Measurements from ENCODE around the gene NAALADL1. TPM values are rescaled to one million over a fixed set of nuclear protein-coding genes. Genes with fewer than 3 reads are reported as not detected.
"Not testable (repeated sequence)": the region's sequence is repeated elsewhere in the genome, so short reads cannot be mapped to it uniquely, and the experiment has no call there.

The NAALADL1 gene
- polyA plus RNA-seq, 4 donors, result 26.5 to 436 (median 104) TPM

DNA sequence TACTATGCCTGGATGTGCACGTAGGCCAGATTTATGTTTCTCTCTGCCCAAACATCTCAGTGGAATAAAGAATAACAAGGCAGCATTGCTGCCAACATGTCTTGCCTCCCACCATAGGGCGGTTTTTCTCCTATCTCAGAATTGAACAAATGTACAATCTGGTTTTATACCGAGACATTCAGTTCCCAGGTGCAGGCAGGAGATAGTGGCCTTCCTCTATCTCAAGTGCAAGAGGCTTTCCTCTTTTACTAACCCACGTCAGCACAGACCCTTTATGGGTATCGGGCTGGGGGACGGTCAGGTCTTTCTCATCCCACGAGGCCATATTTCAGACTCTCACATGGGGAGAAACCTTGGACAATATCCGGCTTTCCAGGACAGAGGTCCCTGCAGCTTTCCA is 34.9 kb downstream of the NAALADL1 start:
- FAIRE-seq; DNase-seq; H3K9me3 ChIP-seq (ENCODE audit: control insufficient read depth in 2 of 2, insufficient read depth in 1 of 2, low read depth in 1 of 2, low read length in 1 of 2); H3K27me3 ChIP-seq (ENCODE audit: control insufficient read depth in 3 of 3, insufficient read depth in 3 of 3, low read length in 3 of 3); H3K4me3 ChIP-seq (ENCODE audit: low read depth in 1 of 3, low read length in 3 of 3): not testable (repeated sequence)
- WGBS, 3 donors, result 63 to 76% (median 66%) methylated on average over 8 of the region's 8 CpGs
- Histone ChIP-seq H3K36me3 (ENCODE audit: control insufficient read depth in 3 of 3, insufficient read depth in 2 of 3, low read depth in 1 of 3, low read length in 3 of 3) (peaks cover 0 to 35% (median 0%) of the 10 kb centered on the region in 3 donors), H3K27ac (ENCODE audit: low read depth in 1 of 3, low read length in 2 of 3) (peak overlapping the region in 1 of 3 donors; percentile 36), H3K4me1 (ENCODE audit: control insufficient read depth in 3 of 3, insufficient read depth in 2 of 3, low read depth in 1 of 3, low read length in 2 of 3) (peaks cover 0 to 24% (median 2%) of the 10 kb centered on the region in 3 donors)

GRCh38 chr11:65021509-65021908 is 36.8 kb downstream of the NAALADL1 start:
- H3K4me3 ChIP-seq (ENCODE audit: low read depth in 1 of 3, low read length in 3 of 3), result no peak overlapping the region
- WGBS, 3 donors, result 92 to 98% (median 94%) methylated on average over 8 to 11 of the region's 11 CpGs

GRCh38 chr11:65021003-65021402 is 37.4 kb downstream of the NAALADL1 start:
- DNase-seq (no peak), FAIRE-seq (no peak)
- no peaks in the 10 kb centered on the region for H3K27me3 ChIP-seq (ENCODE audit: control insufficient read depth in 3 of 3, insufficient read depth in 3 of 3, low read length in 3 of 3)
- H3K4me3 ChIP-seq (ENCODE audit: low read depth in 1 of 3, low read length in 3 of 3), result no peak overlapping the region
- H3K9me3 ChIP-seq (ENCODE audit: control insufficient read depth in 2 of 2, insufficient read depth in 1 of 2, low read depth in 1 of 2, low read length in 1 of 2), result no peaks in the 10 kb centered on the region
- no peak overlapping the region for H3K27ac ChIP-seq (ENCODE audit: low read depth in 1 of 3, low read length in 2 of 3)
- H3K4me1 ChIP-seq (ENCODE audit: control insufficient read depth in 3 of 3, insufficient read depth in 2 of 3, low read depth in 1 of 3, low read length in 2 of 3), result peaks cover 0 to 18% (median 0%) of the 10 kb centered on the region in 3 donors
- peaks cover 0 to 53% (median 2%) of the 10 kb centered on the region in 3 donors for H3K36me3 ChIP-seq (ENCODE audit: control insufficient read depth in 3 of 3, insufficient read depth in 2 of 3, low read depth in 1 of 3, low read length in 3 of 3)
- 67 to 85% (median 80%) methylated on average over 3 of the region's 3 CpGs for WGBS, 3 donors

More at GRCh38 chr11:65021509-65021908, 36.8 kb downstream of the NAALADL1 start:
- Histone ChIP-seq H3K36me3 (ENCODE audit: control insufficient read depth in 3 of 3, insufficient read depth in 2 of 3, low read depth in 1 of 3, low read length in 3 of 3) (peaks cover 0 to 50% (median 2%) of the 10 kb centered on the region in 3 donors), H3K27ac (ENCODE audit: low read depth in 1 of 3, low read length in 2 of 3) (no peak overlapping the region), H3K4me1 (ENCODE audit: control insufficient read depth in 3 of 3, insufficient read depth in 2 of 3, low read depth in 1 of 3, low read length in 2 of 3) (peaks cover 0 to 18% (median 0%) of the 10 kb centered on the region in 3 donors), H3K27me3 (ENCODE audit: control insufficient read depth in 3 of 3, insufficient read depth in 3 of 3, low read length in 3 of 3) (no peaks in the 10 kb centered on the region), H3K9me3 (ENCODE audit: control insufficient read depth in 2 of 2, insufficient read depth in 1 of 2, low read depth in 1 of 2, low read length in 1 of 2) (no peaks in the 10 kb centered on the region)
- FAIRE-seq (no peak), DNase-seq (no peak)

GRCh38 chr11:65019824-65020223 is 38.5 kb downstream of the NAALADL1 start:
- Histone ChIP-seq H3K4me1 (ENCODE audit: control insufficient read depth in 3 of 3, insufficient read depth in 2 of 3, low read depth in 1 of 3, low read length in 2 of 3) (peaks cover 0 to 21% (median 0%) of the 10 kb centered on the region in 3 donors), H3K36me3 (ENCODE audit: control insufficient read depth in 3 of 3, insufficient read depth in 2 of 3, low read depth in 1 of 3, low read length in 3 of 3) (peaks cover 0 to 51% (median 2%) of the 10 kb centered on the region in 3 donors), H3K4me3 (ENCODE audit: low read depth in 1 of 3, low read length in 3 of 3) (no peak overlapping the region), H3K27me3 (ENCODE audit: control insufficient read depth in 3 of 3, insufficient read depth in 3 of 3, low read length in 3 of 3) (no peaks in the 10 kb centered on the region), H3K9me3 (ENCODE audit: control insufficient read depth in 2 of 2, insufficient read depth in 1 of 2, low read depth in 1 of 2, low read length in 1 of 2) (no peaks in the 10 kb centered on the region), H3K27ac (ENCODE audit: low read depth in 1 of 3, low read length in 2 of 3) (no peak overlapping the region)
- WGBS, 3 donors, result 79 to 86% (median 80%) methylated on average over 7 of the region's 7 CpGs
- FAIRE-seq (no peak), DNase-seq (no peak)

GRCh38 chr11:65017937-65018336 is 40.4 kb downstream of the NAALADL1 start:
- H3K9me3 ChIP-seq (ENCODE audit: control insufficient read depth in 2 of 2, insufficient read depth in 1 of 2, low read depth in 1 of 2, low read length in 1 of 2), result no peaks in the 10 kb centered on the region
- peaks cover 0 to 15% (median 0%) of the 10 kb centered on the region in 3 donors for H3K4me1 ChIP-seq (ENCODE audit: control insufficient read depth in 3 of 3, insufficient read depth in 2 of 3, low read depth in 1 of 3, low read length in 2 of 3)
- H3K27ac ChIP-seq (ENCODE audit: low read depth in 1 of 3, low read length in 2 of 3), result no peak overlapping the region
- H3K36me3 ChIP-seq (ENCODE audit: control insufficient read depth in 3 of 3, insufficient read depth in 2 of 3, low read depth in 1 of 3, low read length in 3 of 3), result peaks cover 0 to 51% (median 2%) of the 10 kb centered on the region in 3 donors
- no peaks in the 10 kb centered on the region for H3K27me3 ChIP-seq (ENCODE audit: control insufficient read depth in 3 of 3, insufficient read depth in 3 of 3, low read length in 3 of 3)
- no peak for DNase-seq
- no peak overlapping the region for H3K4me3 ChIP-seq (ENCODE audit: low read depth in 1 of 3, low read length in 3 of 3)
- no peak for FAIRE-seq
- 96 to 98% (median 96%) methylated on average over 6 of the region's 6 CpGs for WGBS, 3 donors

- Histone ChIP-seq H3K27me3 (ENCODE audit: control insufficient read depth in 3 of 3, insufficient read depth in 3 of 3, low read length in 3 of 3) (peaks cover 0 to 2% (median 0%) of the 10 kb centered on the region in 3 donors), H3K36me3 (ENCODE audit: control insufficient read depth in 3 of 3, insufficient read depth in 2 of 3, low read depth in 1 of 3, low read length in 3 of 3) (peaks cover 0 to 44% (median 2%) of the 10 kb centered on the region in 3 donors), H3K4me1 (ENCODE audit: control insufficient read depth in 3 of 3, insufficient read depth in 2 of 3, low read depth in 1 of 3, low read length in 2 of 3) (peaks cover 0 to 15% (median 0%) of the 10 kb centered on the region in 3 donors), H3K27ac (ENCODE audit: low read depth in 1 of 3, low read length in 2 of 3) (no peak overlapping the region), H3K9me3 (ENCODE audit: control insufficient read depth in 2 of 2, insufficient read depth in 1 of 2, low read depth in 1 of 2, low read length in 1 of 2) (no peaks in the 10 kb centered on the region), H3K4me3 (ENCODE audit: low read depth in 1 of 3, low read length in 3 of 3) (no peak overlapping the region)
- FAIRE-seq (no peak), DNase-seq (no peak)
- WGBS, 3 donors, result 78 to 83% (median 81%) methylated on average over 4 of the region's 4 CpGs
Observed at GRCh38 chr11:65016705-65017104, 41.6 kb downstream of the NAALADL1 start.

GRCh38 chr11:65014726-65015227 is 43.6 kb downstream of the NAALADL1 start:
- Histone ChIP-seq H3K4me1 (ENCODE audit: control insufficient read depth in 3 of 3, insufficient read depth in 2 of 3, low read depth in 1 of 3, low read length in 2 of 3) (peaks cover 0 to 15% (median 0%) of the 10 kb centered on the region in 3 donors), H3K4me3 (ENCODE audit: low read depth in 1 of 3, low read length in 3 of 3) (peak overlapping the region; percentile 45 to 98 (median 76)), H3K27me3 (ENCODE audit: control insufficient read depth in 3 of 3, insufficient read depth in 3 of 3, low read length in 3 of 3) (peaks cover 0 to 2% (median 0%) of the 10 kb centered on the region in 3 donors), H3K9me3 (ENCODE audit: control insufficient read depth in 2 of 2, insufficient read depth in 1 of 2, low read depth in 1 of 2, low read length in 1 of 2) (no peaks in the 10 kb centered on the region), H3K36me3 (ENCODE audit: control insufficient read depth in 3 of 3, insufficient read depth in 2 of 3, low read depth in 1 of 3, low read length in 3 of 3) (peaks cover 0 to 26% (median 2%) of the 10 kb centered on the region in 3 donors), H3K27ac (ENCODE audit: low read depth in 1 of 3, low read length in 2 of 3) (peak overlapping the region; percentile 97 to 100 (median 98))
- DNase-seq (no peak), FAIRE-seq (no peak)
- WGBS, 3 donors, result 29 to 31% (median 30%) methylated on average over 23 of the region's 23 CpGs

DNA sequence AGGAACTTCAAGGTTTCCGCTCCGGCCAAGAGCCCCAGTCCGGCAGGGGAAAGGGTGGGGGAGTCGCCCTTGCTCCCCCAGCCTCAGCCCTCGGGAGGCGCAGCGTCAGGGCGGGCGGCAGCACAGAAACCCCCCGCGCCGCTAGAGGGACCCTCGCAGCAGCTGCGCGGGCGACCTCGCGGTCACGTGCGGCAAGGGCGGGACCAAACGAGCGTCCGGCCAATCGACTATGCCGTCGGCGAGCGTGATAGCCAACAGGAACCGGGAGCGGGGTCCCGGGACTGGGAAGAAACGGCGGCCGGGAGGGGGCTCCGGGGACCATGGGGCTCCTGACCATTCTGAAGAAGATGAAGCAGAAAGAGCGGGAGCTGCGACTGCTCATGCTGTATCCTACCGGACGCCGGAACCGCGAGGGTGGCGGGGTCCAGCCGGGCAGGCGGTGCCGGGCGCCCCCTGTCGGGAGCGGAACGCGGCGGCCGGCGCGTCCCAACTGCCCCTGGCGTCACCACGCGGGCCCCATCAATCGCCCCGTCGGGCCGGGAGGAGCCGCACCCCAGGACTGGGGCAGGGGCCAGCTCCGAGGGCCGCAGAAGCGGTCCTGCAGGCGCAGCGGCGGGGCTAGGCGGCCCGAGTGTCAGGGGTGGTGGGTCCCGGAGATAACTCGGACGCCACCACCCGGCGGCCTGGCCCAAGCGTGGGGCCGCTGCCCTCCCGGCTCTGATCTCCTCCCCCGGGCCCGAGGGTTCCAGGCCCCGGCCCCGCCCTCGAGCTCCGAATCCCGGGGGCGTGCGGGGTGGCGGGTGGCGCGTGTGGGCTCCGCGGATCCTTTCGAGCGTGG is 44.2 kb downstream of the NAALADL1 start, which contains the start of gene ARL2:
TSS of gene ARL2 (plus strand) at position 273 of the 838 bp plus-strand sequence. CDS start at position 321, 48 bp downstream.
- peaks cover 0 to 2% (median 0%) of the 10 kb centered on the region in 3 donors for H3K27me3 ChIP-seq (ENCODE audit: control insufficient read depth in 3 of 3, insufficient read depth in 3 of 3, low read length in 3 of 3)
- peak within 1 kb of the TSS; percentile 97 to 100 (median 98) for H3K27ac ChIP-seq (ENCODE audit: low read depth in 1 of 3, low read length in 2 of 3)
- 0 to 1% (median 0%) methylated on average over 73 to 96 of the region's 96 CpGs for WGBS, 3 donors
- FAIRE-seq (no peak), DNase-seq (peak; percentile 87 to 96)
- peaks cover 0 to 15% (median 0%) of the 10 kb centered on the region in 3 donors for H3K4me1 ChIP-seq (ENCODE audit: control insufficient read depth in 3 of 3, insufficient read depth in 2 of 3, low read depth in 1 of 3, low read length in 2 of 3)
- H3K4me3 ChIP-seq (ENCODE audit: low read depth in 1 of 3, low read length in 3 of 3), result peak within 1 kb of the TSS; percentile 45 to 98 (median 76)
- peaks cover 0 to 24% (median 2%) of the 10 kb centered on the region in 3 donors for H3K36me3 ChIP-seq (ENCODE audit: control insufficient read depth in 3 of 3, insufficient read depth in 2 of 3, low read depth in 1 of 3, low read length in 3 of 3)
- H3K9me3 ChIP-seq (ENCODE audit: control insufficient read depth in 2 of 2, insufficient read depth in 1 of 2, low read depth in 1 of 2, low read length in 1 of 2), result no peaks in the 10 kb centered on the region
